Measurements from ENCODE around the gene DIS3L2. TPM values are rescaled to one million over a fixed set of nuclear protein-coding genes. Genes with fewer than 3 reads are reported as not detected.
"Not testable (repeated sequence)": the region's sequence is repeated elsewhere in the genome, so short reads cannot be mapped to it uniquely, and the experiment has no call there.

Gene DIS3L2
- total RNA-seq, 4 donors from 2014 or later: 52.8 to 74.9 (median 61.8) TPM

DNA sequence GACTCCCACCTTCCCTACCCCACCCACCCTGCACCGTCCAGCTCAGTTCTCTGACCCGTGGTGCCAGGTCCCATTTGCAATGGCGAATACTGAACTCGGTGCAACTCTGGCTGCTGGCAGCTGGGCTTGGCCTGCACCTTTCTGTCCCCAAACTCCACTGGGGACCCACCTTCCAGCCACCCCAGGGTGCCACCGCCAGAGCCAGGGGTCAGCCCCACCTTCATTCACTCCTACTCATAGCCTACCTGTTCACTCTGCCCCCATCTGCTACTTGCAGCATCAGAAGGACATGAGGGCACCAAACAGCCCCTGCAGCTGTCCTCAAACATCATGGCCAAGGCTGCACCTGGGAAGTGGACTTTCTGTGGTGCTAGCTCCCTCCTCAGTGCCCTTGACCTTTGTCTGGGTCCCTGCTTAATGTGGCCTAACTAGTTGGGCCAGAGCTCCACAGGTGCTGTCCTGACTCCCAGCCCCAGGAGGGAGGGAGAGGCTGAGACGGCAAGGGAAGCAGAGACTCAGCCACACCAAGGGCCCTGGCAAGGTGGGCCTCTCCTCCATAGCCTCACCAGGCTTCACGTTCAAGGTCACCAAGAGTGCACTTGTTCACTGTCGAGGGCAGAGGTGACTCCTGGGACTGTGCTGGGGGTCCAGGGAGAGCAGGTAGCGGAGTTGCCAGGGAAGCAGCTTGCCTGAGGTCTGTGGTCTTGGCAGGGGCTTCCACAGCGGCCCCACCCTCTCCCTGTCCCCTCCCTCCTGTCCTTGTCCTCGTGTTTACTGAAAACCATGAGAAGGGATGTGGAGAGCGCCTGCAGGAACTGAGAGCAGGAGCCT lies 365.0 kb downstream of the DIS3L2 start:
- not testable (repeated sequence) for H3K27me3 ChIP-seq; H3K27ac ChIP-seq; H3K9me3 ChIP-seq; DNase-seq (ENCODE audit: low spot score in 2 of 2); H3K4me3 ChIP-seq
- H3K4me1 ChIP-seq: peaks cover 0 to 11% (median 0%) of the 10 kb centered on the region in 4 donors
- 59 to 74% methylated on average over 7 to 11 of the region's 12 CpGs for WGBS, 2 donors
- H3K36me3 ChIP-seq: peaks cover 0 to 17% (median 0%) of the 10 kb centered on the region in 3 donors
- TF ChIP-seq, protein P1, sequence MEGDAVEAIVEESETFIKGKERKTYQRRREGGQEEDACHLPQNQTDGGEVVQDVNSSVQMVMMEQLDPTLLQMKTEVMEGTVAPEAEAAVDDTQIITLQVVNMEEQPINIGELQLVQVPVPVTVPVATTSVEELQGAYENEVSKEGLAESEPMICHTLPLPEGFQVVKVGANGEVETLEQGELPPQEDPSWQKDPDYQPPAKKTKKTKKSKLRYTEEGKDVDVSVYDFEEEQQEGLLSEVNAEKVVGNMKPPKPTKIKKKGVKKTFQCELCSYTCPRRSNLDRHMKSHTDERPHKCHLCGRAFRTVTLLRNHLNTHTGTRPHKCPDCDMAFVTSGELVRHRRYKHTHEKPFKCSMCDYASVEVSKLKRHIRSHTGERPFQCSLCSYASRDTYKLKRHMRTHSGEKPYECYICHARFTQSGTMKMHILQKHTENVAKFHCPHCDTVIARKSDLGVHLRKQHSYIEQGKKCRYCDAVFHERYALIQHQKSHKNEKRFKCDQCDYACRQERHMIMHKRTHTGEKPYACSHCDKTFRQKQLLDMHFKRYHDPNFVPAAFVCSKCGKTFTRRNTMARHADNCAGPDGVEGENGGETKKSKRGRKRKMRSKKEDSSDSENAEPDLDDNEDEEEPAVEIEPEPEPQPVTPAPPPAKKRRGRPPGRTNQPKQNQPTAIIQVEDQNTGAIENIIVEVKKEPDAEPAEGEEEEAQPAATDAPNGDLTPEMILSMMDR (IDR thresholded peaks at IDR 0.05): peak in 3 of 5 experiments; percentile 9 to 43 (median 35)

DNA sequence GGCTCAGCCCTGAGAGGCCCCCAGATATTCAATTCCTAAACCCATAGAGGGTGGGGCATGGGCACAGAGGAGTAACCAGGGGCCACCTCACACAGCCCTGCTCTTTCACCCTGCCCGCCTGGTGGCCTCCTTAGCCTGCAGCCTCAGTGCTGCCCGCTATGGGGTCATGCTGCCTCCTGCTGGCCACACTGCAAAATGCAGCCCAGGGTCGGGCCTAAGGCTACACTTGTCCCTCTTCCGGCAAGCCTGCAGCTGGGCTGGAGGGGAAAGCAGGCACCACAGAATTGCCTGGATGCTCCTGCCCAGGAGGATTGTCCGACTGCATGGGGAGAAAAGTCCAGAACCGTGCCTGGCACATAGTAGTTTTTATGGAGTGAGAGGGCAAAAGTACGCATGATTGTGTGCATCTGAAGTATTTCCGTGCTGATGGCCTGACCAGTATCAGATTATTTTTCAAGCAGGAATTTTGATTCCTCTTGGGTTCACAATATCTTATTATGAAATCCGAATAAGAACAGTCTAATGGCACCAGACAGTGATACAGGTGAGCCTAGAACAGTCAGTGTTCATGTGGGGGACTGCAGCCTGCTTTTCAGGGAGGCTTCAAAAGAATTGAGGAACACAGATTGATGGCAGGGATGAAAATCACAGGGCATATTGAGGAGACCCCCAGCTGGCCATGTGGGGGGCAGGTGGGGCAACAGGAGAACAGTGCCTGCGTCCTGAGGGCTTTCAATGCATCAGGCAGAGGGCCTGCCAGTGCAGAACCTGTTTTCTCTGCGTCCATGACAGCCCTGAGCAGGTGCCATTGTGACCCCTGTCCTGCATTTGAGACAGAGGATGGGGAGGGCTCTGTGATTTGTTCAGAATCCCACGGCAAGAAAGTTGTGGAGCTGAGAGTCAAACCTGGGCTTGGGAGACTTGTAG lies 365.9 kb downstream of the DIS3L2 start:
- no peak overlapping the region for H3K27ac ChIP-seq
- peaks cover 0 to 11% (median 0%) of the 10 kb centered on the region in 4 donors for H3K4me1 ChIP-seq
- 61 to 76% methylated on average over 10 to 12 of the region's 12 CpGs for WGBS, 2 donors
- peak; percentile 34 to 67 for DNase-seq (ENCODE audit: low spot score in 2 of 2)
- no peak overlapping the region for H3K4me3 ChIP-seq
- H3K9me3 ChIP-seq: no peaks in the 10 kb centered on the region
- H3K36me3 ChIP-seq: peaks cover 0 to 18% (median 0%) of the 10 kb centered on the region in 3 donors
- TF ChIP-seq, protein P1 (IDR thresholded peaks at IDR 0.05): peak; percentile 60 to 86 (median 80)
- TF ChIP-seq EP300 (IDR thresholded peaks at IDR 0.05) (no peak), POLR2A (IDR thresholded peaks at IDR 0.05) (no peak)
- H3K27me3 ChIP-seq: no peaks in the 10 kb centered on the region

DNA sequence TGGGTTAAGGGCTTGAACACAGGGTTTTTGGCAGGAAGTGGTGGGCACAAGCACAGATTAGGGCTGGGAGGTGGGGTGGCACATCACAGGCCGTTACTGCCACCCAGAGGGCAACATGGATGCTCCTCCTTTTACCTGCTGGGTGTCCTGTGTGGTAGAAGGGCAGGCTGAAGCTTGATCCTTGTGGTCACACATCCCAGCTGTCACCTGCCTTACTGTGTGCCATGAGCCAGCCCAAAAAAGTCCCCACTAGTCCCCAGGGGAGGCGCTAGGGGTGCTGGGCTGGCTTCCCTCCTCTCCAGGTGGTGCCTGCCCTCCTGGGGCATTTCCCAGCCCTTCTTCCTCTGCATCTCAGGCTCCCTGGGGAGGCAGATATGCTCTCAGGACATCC lies 366.5 kb downstream of the DIS3L2 start:
- DNase-seq (ENCODE audit: low spot score in 2 of 2): no peak
- Histone ChIP-seq H3K27me3 (no peaks in the 10 kb centered on the region), H3K4me1 (peaks cover 0 to 11% (median 0%) of the 10 kb centered on the region in 4 donors), H3K27ac (no peak overlapping the region), H3K9me3 (no peaks in the 10 kb centered on the region), H3K36me3 (peaks cover 0 to 18% (median 0%) of the 10 kb centered on the region in 3 donors), H3K4me3 (no peak overlapping the region)
- WGBS, 2 donors: 67 to 75% methylated on average over 1 of the region's 2 CpGs
- no peak for TF ChIP-seq EP300 (IDR thresholded peaks at IDR 0.05)

DNA sequence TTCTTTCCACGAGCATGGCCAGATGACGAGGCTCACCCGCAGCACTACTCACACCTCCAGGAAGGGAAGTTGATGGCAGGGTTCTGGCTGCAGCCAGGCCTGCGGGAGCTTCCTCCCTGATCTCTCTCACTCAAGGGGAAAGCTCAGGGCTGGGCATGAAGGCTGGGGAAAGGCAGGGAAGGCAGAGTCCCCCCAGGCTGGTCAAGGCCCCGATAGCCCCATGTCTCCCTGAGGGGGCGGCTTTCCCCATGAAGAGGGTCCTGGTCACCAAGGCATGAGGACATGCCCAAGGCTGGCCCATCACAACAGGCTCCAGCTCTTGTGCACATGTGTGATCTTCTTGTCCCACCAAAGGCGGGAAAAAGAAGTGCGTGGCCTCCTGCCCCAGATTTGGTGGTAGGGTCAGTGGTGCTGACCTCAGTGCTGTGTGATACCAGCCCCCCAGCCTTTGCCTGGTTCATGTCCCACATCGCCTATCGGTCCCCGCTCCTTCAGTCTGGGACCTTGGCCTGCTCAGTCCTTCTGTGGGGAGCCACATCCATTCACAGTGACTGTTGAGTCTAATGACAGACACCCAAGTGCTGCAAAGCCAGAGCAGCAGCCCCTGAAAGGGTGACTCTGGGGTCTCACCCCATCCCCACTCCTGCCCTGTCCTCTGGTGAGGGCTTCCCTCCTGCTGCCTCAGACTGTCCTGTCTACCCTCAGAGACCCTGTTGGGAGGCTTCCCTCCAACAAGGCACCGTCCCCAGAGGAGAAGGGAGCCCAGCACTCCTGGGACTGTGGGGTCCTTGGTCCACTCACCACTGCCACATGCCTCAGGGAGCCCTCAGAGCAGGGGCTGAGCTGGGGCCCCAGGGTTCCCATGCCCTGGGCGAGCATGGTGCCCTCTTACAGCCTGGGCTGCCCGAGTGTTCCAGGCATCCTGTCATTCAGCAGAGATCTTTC lies 367.3 kb downstream of the DIS3L2 start:
- WGBS, 2 donors: 92 to 94% methylated on average over 12 to 14 of the region's 14 CpGs
- no peaks in the 10 kb centered on the region for H3K9me3 ChIP-seq

More for the DNA sequence above, 367.3 kb downstream of the DIS3L2 start:
- Histone ChIP-seq H3K27me3 (no peaks in the 10 kb centered on the region), H3K4me1 (peaks cover 0 to 11% (median 0%) of the 10 kb centered on the region in 4 donors), H3K27ac (no peak overlapping the region), H3K4me3 (no peak overlapping the region), H3K36me3 (peaks cover 0 to 24% (median 0%) of the 10 kb centered on the region in 3 donors)
- TF ChIP-seq POLR2A (IDR thresholded peaks at IDR 0.05): no peak
- TF ChIP-seq EP300 (IDR thresholded peaks at IDR 0.05): no peak
- TF ChIP-seq, protein P1 (IDR thresholded peaks at IDR 0.05): no peak
- DNase-seq (ENCODE audit: low spot score in 2 of 2): no peak
